Retinal pigment epithelial cell (primary cell): ENCODE measurements around the gene F9.

Experiments used
- DNase-seq: peaks from one replicate; pipeline ENCODE4 v3.0.0-alpha.2; 2010; ENCODE audit warnings: low read depth
- H3K4me3 ChIP-seq: 2 replicates; pipeline ENCODE4 v1.5.1; 2011; ENCODE audit warnings: mild to moderate bottlenecking, low read length, control low read depth, moderate library complexity
- CTCF ChIP-seq: conservative IDR thresholded peaks from 2 replicates; pipeline ENCODE4 v1.5.1; 2011; ENCODE audit warnings: low read depth, low read length, control low read depth, inconsistent platforms

F9 gene

GRCh38 chrX:139596068-139596467 lies 65.5 kb downstream of the F9 start:
- H3K4me3 ChIP-seq, result no peak overlapping the region
- TF ChIP-seq CTCF, result no peak
- DNase-seq, result no peak

DNA sequence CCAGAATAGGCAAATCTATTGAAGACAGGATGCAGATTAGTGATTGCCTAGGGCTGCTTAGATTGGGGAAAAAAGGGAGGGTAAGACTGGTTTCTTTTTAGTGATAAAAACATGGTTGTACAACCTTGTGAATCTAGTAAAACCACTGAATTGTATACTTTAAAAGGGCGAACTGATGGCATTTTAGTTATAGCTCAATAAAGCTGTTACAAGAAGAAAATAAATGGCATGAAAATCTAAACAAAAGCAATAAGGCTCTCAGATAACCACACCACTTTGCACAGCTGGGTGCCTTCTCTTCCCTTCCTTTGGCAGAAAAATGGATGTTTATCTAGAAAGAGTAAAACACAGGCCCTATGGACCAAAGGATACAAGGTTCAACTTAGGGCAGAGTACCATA lies 69.6 kb downstream of the F9 start:
- no peak overlapping the region for H3K4me3 ChIP-seq
- TF ChIP-seq CTCF, result no peak
- no peak for DNase-seq
